GM18907 (cell line): ENCODE results near the gene AARSD1.
"Not testable (repeated sequence)": the region's sequence is repeated elsewhere in the genome, so short reads cannot be mapped to it uniquely, and the experiment has no call there.

ENCODE experiments used
- ATAC-seq: cut with Tn5 transposase; IDR thresholded peaks from one replicate; pipeline ENCODE4 v1.9.1; 2021; ENCODE audit warnings: mild to moderate bottlenecking, moderate library complexity; ENCODE audit not compliant: unreplicated experiment

AARSD1 gene, protein sequence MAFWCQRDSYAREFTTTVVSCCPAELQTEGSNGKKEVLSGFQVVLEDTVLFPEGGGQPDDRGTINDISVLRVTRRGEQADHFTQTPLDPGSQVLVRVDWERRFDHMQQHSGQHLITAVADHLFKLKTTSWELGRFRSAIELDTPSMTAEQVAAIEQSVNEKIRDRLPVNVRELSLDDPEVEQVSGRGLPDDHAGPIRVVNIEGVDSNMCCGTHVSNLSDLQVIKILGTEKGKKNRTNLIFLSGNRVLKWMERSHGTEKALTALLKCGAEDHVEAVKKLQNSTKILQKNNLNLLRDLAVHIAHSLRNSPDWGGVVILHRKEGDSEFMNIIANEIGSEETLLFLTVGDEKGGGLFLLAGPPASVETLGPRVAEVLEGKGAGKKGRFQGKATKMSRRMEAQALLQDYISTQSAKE

DNA sequence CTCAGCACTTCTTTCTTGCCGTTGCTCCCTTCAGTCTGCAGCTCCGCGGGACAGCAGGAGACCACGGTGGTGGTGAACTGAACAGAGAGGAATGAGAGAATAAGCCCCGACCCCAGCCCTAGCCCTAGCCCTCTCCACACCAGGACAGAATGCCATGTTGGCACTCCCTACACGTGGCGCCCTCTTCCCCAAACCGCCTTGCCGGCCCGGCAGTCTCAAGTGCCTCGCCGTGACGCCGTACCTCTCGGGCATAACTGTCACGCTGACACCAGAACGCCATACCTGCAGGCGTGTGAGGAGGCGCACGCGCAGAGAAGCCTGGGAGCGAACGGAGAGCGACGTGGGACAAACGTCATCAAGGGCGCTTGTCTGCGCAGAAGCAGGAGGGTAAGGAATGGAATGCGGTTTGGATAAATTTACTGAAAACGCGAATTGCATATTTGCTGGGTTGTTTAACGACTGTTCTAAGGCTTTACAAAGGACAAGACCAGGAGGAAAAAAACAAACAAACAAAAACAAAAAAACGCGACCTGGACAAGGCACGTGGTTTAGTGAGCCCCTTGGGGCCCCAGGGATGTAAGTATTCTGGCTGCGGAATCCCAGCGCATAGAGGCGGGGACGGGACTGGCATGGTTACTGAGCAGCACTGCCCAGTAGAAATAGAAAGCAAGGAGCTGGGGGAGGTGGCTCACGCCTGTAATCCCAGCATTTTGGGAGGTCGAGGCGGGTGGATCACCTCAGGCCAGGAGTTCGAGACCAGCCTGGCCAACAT lies at the start of gene AARSD1:
AARSD1 (minus strand) TSS at position 294 of the 772 bp plus-strand sequence; CDS start at position 280, 14 bp downstream.
- ATAC-seq: peak; percentile 80

DNA sequence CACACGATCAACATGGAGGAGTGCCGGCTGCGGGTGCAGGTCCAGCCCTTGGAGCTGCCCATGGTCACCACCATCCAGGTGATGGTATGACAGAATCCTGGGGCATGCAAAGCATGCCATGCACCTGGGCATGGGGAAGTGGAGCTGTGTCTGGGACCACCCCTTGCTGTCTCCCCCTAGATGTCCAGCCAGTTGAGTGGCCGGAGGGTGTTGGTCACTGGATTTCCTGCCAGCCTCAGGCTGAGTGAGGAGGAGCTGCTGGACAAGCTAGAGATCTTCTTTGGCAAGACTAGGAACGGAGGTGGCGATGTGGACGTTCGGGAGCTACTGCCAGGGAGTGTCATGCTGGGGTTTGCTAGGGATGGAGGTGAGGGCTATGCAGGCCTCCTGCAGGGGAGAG lies 49.0 kb upstream of the AARSD1 start:
- ATAC-seq: no peak

DNA sequence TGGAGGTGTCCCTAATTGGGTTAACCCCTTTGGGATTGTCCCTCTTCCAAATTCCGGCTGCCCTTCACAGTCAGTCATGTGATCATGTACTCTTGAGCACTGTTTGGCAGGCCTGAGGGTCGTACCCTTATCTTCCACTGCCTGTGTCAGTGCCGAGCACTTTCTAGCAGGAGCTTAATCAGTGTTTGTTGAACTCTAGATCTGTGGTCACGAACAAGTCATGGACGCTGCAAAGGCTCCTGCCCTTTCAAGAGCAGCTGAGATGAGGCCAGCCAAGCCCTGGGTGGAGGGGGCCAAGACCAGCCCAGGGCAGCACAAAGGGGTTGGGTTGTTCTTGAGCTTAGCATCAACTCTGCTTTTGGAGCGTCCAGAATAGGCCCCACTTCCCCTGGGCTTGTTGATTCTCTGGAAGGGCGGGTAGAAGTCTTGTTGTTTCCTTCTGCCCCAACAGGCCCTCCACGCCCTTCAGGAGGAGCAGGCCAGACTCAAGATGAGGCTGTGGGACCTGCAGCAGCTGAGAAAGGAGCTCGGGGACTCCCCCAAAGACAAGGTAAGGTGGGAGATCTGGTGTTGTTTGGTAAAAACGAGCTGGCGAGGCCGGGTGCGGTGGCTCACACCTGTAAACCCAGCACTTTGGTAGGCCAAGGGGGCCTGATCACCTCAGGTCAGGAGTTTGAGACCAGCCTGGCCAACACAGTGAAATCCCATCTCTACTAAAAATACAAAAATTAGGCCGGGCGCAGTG lies 47.6 kb upstream of the AARSD1 start:
- no peak for ATAC-seq

DNA sequence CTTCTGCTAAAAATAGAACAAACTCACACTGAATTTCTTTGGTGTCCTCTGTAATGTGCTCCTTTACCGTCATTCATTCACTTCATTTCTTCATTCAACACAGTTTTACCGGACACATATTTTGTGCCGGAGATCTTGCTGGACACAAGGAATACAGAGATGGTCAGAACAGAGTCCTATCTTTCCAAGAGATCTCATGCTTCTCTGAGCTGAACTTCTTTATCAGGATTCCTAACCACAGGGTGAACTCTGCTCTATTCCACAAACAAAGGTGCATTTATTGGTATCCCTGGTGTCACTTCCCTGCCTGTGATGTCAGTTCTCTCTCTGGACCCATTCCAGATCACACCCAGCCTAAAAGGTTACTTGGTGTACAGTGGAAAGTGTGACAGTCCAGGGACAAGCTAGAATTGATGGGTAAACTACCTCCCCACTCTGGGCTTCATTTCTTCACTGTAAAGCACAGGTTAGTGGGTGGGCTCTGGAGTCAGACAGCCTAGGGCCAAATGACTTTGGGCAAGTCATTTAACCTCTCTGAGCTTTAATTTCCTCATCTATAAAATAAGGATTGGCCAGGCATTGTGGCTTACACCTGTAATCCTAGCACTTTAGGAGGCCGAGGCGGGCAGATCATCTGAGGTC lies 46.5 kb upstream of the AARSD1 start:
- no peak for ATAC-seq

DNA sequence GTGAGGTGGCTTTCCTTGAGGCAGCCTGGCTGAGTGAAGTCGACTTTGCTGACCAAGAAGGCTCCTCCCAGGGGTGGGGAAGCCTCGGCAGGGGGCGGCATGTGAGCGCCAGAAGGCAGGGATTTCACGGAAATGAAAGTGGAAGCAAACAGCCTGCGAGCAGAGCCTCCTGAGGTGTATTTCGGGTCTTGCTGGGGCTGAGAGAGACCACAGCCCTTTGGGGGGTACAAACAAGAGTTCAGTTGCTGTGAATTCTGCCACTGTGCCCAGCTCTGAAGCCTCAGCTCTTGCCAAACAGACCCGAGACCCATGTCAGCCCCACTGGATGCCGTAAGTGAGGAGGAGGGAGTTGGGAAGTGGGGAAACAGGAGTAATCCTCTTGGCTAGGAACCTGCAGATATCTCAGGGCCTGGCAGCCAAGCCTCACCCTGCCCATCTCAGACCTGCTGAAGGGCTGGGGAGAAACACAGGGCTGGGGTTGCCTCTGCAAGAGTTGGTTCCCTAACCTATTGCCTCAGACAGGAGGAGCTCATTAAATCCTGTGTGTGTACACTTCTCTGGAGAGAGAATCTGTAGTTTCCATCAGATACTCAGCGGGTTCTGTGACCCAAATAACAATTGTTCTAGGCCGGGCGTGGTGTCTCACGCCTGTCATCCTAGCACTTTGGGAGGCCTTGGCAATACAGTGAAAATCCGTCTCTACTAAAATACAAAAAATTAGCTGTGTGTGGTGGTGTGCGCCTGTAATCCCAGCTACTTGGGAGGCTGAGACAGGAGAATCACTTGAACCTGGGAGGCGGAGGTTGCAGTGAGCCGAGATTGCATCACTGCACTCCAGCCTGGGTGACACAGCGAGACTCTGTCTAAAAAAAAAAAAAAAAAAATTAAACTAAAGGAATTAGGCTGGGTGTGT lies 42.6 kb upstream of the AARSD1 start, which contains the start of gene IFI35:
IFI35 (plus strand) TSS at position 146 of the 913 bp plus-strand sequence; CDS start at position 310, 164 bp downstream.
- peak; percentile 75 for ATAC-seq

DNA sequence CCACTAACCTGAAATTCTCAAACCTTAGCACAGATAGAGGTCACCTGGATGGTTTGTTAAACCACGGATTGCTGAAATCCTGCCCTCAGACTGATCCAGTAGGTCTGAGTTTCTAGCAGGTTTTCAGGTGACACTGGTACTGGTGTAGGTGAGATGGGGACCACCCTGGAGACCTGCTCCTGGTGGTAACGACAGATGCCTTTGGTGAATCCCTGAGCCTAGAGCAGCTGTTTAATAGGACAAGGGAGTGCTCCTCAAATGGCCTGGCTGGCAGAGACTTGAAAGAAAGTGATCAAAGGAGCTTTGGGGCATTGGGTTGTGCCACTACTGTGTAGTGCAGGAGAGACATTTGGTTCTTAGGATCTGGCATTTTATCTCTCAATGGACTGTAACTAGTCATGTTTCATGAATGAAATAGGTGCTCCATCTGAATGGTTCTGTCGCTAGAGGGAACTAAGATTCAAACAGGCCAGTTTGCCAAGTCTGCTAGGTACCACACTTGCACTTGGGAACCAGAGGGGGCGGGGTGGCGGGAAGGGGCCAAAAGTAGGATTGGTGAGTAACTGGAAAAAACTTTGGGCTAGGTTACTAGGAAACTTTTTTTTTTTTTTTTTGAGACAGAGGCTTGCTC lies 39.4 kb upstream of the AARSD1 start:
- ATAC-seq: no peak

DNA sequence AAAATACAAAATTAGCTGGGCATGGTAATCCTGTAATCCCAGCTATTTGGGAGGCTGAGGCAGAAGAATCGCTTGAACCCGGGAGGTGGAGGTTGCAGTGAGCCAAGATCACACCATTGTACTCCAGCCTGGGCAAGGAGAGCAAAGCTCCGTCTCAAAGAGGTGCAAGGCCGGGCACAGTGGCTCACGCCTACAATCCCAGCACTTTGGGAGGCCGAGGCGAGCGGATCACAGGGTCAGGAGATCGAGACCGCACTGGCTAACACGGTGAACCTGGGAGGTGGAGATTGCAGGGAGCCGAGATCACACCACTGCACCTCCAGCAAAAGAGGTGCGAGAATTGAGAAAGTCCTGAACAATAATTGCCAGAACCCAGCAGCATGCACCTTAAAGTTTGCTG lies 36.6 kb upstream of the AARSD1 start:
- not testable (repeated sequence) for ATAC-seq

DNA sequence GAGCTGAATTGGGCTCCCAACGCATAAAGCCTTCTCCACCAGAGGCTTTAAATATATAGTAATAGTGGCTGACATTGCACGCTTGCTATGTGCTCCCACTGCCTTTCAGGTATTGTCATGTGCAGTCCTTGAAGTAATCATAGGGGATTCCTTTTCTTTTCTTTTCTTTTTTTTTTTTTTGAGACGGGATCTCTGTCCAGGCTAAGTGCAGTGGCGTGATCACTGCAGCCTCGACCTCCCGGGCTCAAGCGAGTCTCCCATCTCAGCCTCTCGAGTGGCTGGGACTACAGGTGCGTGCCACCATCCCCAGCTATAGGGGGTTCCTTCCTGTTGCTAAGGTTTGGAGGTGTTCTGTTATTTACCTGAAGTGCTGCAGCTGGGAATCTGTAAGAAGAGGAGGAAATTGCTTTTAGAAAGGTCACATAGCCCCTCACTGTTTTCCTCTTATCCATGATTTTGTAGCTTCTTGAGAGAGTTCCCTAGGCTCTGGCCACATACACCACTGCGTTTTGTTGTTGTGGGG lies 34.8 kb upstream of the AARSD1 start:
- no peak for ATAC-seq

DNA sequence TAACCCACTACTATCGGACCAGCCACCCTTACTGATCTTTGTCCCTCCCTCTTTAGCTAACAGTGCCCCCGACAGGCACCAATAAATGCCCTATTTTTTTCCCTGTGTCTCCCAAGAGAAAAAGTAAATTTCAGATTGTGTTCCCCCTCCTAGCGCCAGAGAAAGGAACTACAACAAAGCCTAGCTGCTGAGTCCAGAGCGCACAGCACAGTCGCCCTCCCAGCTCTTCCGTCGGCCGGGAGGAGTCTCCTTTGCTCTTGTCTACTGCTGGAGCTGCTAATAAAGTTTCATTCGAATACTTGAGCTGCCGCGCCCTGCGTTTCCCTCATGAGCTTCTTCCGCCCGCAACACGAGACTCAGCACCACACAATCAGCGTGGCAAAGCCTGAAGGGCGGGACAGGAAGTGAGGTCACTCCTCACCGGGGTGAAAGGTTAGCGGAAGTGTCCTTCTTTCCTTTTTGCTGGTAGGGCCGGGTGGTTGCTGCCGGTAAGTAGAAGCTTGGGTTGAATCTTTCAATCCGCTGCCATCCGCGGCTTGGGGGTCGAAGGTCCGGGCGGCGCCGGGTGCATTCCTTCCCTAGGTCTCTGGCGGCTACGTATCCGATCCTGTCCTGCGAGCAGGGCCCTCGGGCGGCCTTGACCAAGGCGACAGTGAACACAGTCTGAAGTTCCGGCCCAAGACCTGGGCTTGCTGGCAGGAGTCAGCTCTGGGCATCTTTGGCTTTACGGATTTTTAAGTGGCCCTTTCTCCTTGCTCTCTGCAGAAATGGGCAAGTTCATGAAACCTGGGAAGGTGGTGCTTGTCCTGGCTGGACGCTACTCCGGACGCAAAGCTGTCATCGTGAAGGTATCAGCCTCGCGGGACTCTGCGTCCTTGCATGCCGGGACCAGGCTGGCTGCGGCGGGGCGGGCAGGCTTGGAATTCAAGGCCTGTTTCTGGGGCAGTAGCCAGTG lies 34.0 kb upstream of the AARSD1 start, which contains the start of gene RPL27:
RPL27 (plus strand) TSS at position 436 of the 955 bp plus-strand sequence; CDS start at position 768, 332 bp downstream.
- peak; percentile 90 for ATAC-seq

DNA sequence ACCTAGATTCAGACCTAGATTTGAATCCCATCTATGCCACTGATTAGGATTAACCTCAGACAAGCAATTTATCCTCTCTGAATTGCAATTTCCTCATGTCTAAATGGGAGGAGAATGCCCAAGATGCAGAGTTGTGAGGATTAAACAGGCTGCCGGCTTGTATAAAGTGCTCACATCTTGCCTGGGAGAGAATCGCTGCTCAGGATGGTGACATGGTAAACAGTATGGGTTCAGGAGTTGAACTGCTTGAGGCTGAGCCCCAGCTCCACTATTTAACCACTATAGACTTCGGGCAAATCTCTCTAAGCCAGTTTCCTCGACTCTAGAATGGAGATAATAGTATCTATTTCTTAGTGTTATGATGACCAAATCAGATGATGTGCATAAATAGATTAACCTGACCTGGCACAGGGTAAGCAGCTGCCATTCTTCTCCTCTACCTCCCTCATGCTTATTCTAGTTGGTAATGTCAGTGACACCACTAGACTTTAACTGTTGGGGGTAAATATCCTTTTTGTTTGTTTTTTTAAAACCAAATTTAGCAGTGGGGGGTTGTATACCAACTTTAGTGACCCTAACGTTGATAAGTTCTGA lies 33.2 kb upstream of the AARSD1 start:
- ATAC-seq: no peak

DNA sequence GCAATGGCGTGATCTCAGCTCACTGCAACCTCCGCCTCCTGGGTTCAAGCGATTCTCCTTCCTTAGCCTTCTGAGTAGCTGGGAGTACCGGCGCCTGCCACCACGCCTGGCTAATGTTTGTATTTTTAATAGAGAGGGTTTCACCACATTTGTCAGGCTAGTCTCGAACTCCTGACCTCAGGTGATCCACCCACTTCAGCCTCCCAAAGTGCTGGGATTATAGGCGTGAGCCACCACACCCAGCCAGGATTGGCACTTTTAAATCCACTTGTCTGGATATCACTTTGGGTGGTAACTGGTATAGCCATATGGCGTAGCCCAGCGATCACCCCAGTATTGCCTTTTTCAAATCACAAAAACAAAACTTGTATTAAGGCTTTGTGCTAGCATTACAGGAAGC lies 29.7 kb upstream of the AARSD1 start:
- ATAC-seq: not testable (repeated sequence)

DNA sequence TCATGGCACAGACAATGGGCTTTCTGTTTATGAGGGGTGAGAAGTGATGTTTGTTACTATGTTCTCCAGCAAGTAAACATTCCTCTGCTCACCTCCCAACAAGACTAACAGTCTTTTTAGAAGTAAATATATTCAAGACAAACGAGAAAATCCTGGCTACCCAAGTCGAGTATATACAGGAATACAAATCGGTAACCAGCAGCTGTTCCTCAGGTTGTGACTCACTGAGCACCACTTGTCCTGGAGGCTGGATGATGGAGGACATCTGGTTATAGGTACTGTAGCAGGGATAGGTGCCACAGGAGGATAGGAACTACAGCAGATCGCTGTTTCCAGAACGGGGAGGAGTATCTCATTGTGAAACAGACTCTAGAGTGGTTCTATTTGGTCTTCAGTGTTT lies 28.6 kb upstream of the AARSD1 start:
- no peak for ATAC-seq

DNA sequence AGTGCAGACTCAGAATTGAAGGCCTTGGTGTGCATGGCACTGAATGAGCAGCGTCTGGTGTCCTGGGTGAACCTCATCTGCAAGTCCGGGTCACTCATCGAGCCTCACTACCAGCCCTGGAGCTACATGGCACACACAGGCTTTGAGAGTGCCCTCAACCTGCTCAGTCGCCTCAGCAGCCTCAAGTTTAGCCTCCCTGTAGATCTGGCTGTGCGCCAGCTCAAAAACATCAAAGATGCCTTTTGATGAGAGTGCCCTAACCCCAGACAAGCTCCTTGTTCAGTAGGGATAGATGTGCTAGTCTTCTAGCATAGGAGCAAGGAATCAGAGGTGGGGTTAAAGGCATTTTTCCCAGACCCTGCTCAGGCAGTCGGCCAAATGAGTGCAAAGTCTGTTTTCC lies 27.2 kb upstream of the AARSD1 start:
- no peak for ATAC-seq

DNA sequence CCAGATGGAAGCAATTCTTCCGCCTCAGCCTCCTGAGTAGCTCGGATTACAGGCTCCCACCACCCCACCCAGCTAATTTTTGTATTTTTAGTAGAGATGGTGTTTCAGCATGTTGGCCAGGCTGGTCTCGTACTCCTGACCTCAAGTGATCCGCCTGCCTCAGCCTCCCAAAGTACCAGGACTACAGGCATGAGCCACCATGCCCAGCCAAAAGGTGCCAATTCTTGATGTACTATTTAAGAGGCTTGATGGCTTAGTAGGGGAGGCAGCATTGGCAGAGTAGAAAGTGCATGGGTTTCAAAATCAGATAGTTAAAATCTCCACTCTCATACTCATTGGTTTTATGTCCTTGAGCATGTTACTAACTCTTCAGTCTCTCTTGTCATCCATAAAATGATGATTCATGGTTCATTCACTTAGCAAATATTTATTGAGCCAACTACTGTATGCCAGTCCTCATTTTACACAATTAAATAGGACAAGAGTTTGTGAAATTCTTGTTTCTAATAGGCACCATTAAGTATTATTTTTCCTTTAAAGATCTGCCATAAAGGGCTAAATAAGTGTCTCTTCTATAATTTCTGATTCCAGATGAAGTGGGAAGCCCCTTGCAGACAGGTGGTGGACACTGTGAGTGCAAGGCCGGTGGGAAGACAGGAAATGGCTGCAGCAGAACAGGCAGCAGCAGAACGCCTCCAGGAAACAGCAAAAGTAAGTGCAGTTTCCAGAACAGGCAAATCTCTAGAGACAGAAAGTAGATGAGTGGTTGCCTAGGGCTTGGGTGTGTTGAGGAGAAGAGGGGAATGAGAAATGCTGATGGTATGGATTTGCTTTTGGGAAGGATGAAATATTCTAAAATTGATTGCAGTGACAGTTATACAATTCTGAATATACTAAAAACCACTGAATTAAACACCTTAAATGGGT lies 25.7 kb upstream of the AARSD1 start:
- no peak for ATAC-seq

DNA sequence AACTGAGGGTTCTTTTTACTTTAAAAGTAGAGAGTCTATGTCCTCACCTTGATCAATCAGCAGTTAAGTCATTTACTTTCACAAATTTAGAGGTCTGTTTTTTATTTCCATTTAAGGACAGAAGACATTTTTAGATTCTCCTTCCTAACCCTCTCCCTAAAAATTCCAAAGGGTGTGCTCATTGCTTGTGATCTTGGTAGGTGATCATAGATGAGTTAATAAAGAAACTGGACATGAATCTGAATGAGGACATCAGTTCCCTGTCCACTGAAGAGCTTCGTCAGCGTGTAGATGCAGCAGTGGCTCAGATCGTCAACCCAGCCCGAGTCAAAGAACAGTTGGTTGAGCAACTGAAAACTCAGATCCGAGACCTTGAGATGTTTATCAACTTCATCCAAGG lies 24.9 kb upstream of the AARSD1 start:
- no peak for ATAC-seq

DNA sequence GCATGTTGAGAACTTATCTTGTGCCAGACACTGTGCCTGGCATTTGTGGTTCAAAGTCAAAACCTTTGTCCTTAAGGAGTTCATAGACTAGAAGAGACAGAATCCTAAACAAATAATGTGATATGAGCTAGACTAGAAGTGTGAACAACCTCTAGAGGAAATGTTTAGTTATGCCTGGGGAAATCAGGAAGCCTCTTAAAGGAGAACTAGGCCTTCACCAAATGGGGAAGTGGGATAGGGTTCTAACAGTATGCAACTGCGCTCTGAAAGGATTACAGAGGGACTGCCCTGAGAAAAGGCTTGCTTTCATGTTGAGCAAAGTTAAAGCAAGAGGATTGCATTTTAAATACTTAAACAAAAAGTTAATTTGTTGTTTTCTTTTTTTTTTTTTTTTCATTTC lies 21.0 kb upstream of the AARSD1 start:
- ATAC-seq: peak; percentile 34
